ENCODE data around the gene NHLH2.

Gene NHLH2

GRCh38 chr1:115810609-115811008, 30.3 kb downstream of the NHLH2 start:
- H3K79me2 ChIP-seq (ENCODE audit: control insufficient read depth, low read length): no peaks in the 10 kb centered on the region
- no peaks in the 10 kb centered on the region for H3K36me3 ChIP-seq (ENCODE audit: control insufficient read depth, low read length)
- no peaks in the 10 kb centered on the region for H3K9me2 ChIP-seq (replicated peaks; ENCODE audit: control insufficient read depth, low read length)
- no peaks in the 10 kb centered on the region for H3K27me3 ChIP-seq (ENCODE audit: control insufficient read depth, low read length)
- TF ChIP-seq EZH2phosphoT487 (IDR thresholded peaks at IDR 0.05; ENCODE audit: borderline replicate concordance, low read length): no peak
- no peak for TF ChIP-seq CTCF (IDR thresholded peaks at IDR 0.05; ENCODE audit: low read depth, low read length, poor library complexity, severe bottlenecking)
- H3K4me1 ChIP-seq (ENCODE audit: control insufficient read depth, low read length): no peaks in the 10 kb centered on the region
- H3K4me2 ChIP-seq (ENCODE audit: low read length): no peak overlapping the region
- no peak overlapping the region for H3K27ac ChIP-seq (ENCODE audit: low read depth, low read length)
- no peaks in the 10 kb centered on the region for H3F3A ChIP-seq (ENCODE audit: control insufficient read depth, insufficient read depth)
- H3K4me3 ChIP-seq (ENCODE audit: low read length): no peak overlapping the region
- no peaks in the 10 kb centered on the region for H3K9me3 ChIP-seq (ENCODE audit: control insufficient read depth, insufficient read depth, low read length)
- no peaks in the 10 kb centered on the region for H4K20me1 ChIP-seq (ENCODE audit: control insufficient read depth, insufficient read depth, low read depth, low read length)

- H3K9me2 ChIP-seq (replicated peaks; ENCODE audit: control insufficient read depth, low read length): no peaks in the 10 kb centered on the region
- H4K20me1 ChIP-seq (ENCODE audit: control insufficient read depth, insufficient read depth, low read depth, low read length): no peaks in the 10 kb centered on the region
- H3K9me3 ChIP-seq (ENCODE audit: control insufficient read depth, insufficient read depth, low read length): no peaks in the 10 kb centered on the region
- no peaks in the 10 kb centered on the region for H3F3A ChIP-seq (ENCODE audit: control insufficient read depth, insufficient read depth)
- H3K79me2 ChIP-seq (ENCODE audit: control insufficient read depth, low read length): no peaks in the 10 kb centered on the region
- H3K4me2 ChIP-seq (ENCODE audit: low read length): no peak overlapping the region
- no peaks in the 10 kb centered on the region for H3K36me3 ChIP-seq (ENCODE audit: control insufficient read depth, low read length)
- no peak overlapping the region for H3K27ac ChIP-seq (ENCODE audit: low read depth, low read length)
- no peak for TF ChIP-seq CTCF (IDR thresholded peaks at IDR 0.05; ENCODE audit: low read depth, low read length, poor library complexity, severe bottlenecking)
- TF ChIP-seq EZH2phosphoT487 (IDR thresholded peaks at IDR 0.05; ENCODE audit: borderline replicate concordance, low read length): no peak
- H3K4me3 ChIP-seq (ENCODE audit: low read length): no peak overlapping the region
- H3K4me1 ChIP-seq (ENCODE audit: control insufficient read depth, low read length): no peaks in the 10 kb centered on the region
- no peaks in the 10 kb centered on the region for H3K27me3 ChIP-seq (ENCODE audit: control insufficient read depth, low read length)
These were observed 31.1 kb downstream of the NHLH2 start for GRCh38 chr1:115809847-115810246.

- no peaks in the 10 kb centered on the region for H3K4me1 ChIP-seq (ENCODE audit: control insufficient read depth, low read length)
- no peaks in the 10 kb centered on the region for H3K9me3 ChIP-seq (ENCODE audit: control insufficient read depth, insufficient read depth, low read length)
- no peak overlapping the region for H3K4me3 ChIP-seq (ENCODE audit: low read length)
- no peaks in the 10 kb centered on the region for H3K79me2 ChIP-seq (ENCODE audit: control insufficient read depth, low read length)
- TF ChIP-seq EZH2phosphoT487 (IDR thresholded peaks at IDR 0.05; ENCODE audit: borderline replicate concordance, low read length) (no peak), CTCF (IDR thresholded peaks at IDR 0.05; ENCODE audit: low read depth, low read length, poor library complexity, severe bottlenecking) (no peak)
- H3K9me2 ChIP-seq (replicated peaks; ENCODE audit: control insufficient read depth, low read length): no peaks in the 10 kb centered on the region
- no peaks in the 10 kb centered on the region for H4K20me1 ChIP-seq (ENCODE audit: control insufficient read depth, insufficient read depth, low read depth, low read length)
- H3F3A ChIP-seq (ENCODE audit: control insufficient read depth, insufficient read depth): no peaks in the 10 kb centered on the region
- no peak overlapping the region for H3K27ac ChIP-seq (ENCODE audit: low read depth, low read length)
- H3K27me3 ChIP-seq (ENCODE audit: control insufficient read depth, low read length): no peaks in the 10 kb centered on the region
- no peaks in the 10 kb centered on the region for H3K36me3 ChIP-seq (ENCODE audit: control insufficient read depth, low read length)
- H3K4me2 ChIP-seq (ENCODE audit: low read length): no peak overlapping the region
These were observed 31.9 kb downstream of the NHLH2 start for GRCh38 chr1:115809076-115809475.

- Histone ChIP-seq H3K27ac (ENCODE audit: low read depth, low read length) (no peak overlapping the region), H3F3A (ENCODE audit: control insufficient read depth, insufficient read depth) (no peaks in the 10 kb centered on the region), H3K27me3 (ENCODE audit: control insufficient read depth, low read length) (no peaks in the 10 kb centered on the region), H3K4me1 (ENCODE audit: control insufficient read depth, low read length) (no peaks in the 10 kb centered on the region), H3K36me3 (ENCODE audit: control insufficient read depth, low read length) (no peaks in the 10 kb centered on the region), H3K9me3 (ENCODE audit: control insufficient read depth, insufficient read depth, low read length) (no peaks in the 10 kb centered on the region), H3K9me2 (replicated peaks; ENCODE audit: control insufficient read depth, low read length) (no peaks in the 10 kb centered on the region), H3K4me3 (ENCODE audit: low read length) (no peak overlapping the region), H3K79me2 (ENCODE audit: control insufficient read depth, low read length) (no peaks in the 10 kb centered on the region), H3K4me2 (ENCODE audit: low read length) (no peak overlapping the region), H4K20me1 (ENCODE audit: control insufficient read depth, insufficient read depth, low read depth, low read length) (no peaks in the 10 kb centered on the region)
- TF ChIP-seq CTCF (IDR thresholded peaks at IDR 0.05; ENCODE audit: low read depth, low read length, poor library complexity, severe bottlenecking) (peak; percentile 81), EZH2phosphoT487 (IDR thresholded peaks at IDR 0.05; ENCODE audit: borderline replicate concordance, low read length) (no peak)
These were observed 33.2 kb downstream of the NHLH2 start for GRCh38 chr1:115807723-115808122.
